ENCODE measurements around the gene SULT2B1. TPM values are rescaled to one million over a fixed set of nuclear protein-coding genes. Genes with fewer than 3 reads are reported as not detected.

The SULT2B1 gene
- total RNA-seq, 4 donors from 2014 or later: 0.93 to 3.9 (median 1.0) TPM; not detected in 1

DNA sequence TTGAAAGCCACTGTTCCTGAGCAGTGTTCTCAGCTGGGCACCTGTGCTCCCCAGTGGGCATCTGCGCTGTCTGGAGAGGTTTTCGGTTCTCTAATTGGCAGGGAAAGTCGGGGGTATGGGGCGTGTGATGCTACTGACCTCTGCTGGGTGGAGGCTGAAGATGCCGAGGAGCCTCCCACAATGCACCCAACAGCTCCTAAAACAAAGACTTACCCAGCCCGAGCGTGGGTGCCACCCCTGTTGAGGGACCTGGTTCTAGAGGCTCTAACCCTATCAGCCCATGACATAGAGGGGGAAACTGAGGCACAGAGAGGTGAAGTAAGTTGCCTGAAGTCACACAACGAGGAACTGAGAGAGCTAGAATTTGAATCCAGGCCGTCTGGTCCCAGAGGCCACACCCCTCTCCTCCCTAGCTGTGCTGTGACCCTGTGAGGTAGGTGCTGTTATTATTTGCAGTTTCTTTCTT is 56.9 kb downstream of the SULT2B1 start:
- H3K36me3 ChIP-seq: no peaks in the 10 kb centered on the region
- ATAC-seq: no peak
- no peaks in the 10 kb centered on the region for H3K4me1 ChIP-seq
- H3K27ac ChIP-seq: no peak overlapping the region
- WGBS, 2 donors (ENCODE audit: low coverage in 1 of 2): 11% methylated on average over 4 of the region's 9 CpGs; no CpG with 5 or more reads in 1 of the 2 donors
- no peak for TF ChIP-seq EP300 (IDR thresholded peaks at IDR 0.05)
- no peaks in the 10 kb centered on the region for H3K9me3 ChIP-seq
- no peak overlapping the region for H3K4me3 ChIP-seq
- no peaks in the 10 kb centered on the region for H3K27me3 ChIP-seq

GRCh38 chr19:48609571-48610108 is 57.7 kb downstream of the SULT2B1 start:
- H3K36me3 ChIP-seq: peaks cover 0 to 3% of the 10 kb centered on the region in 2 donors
- H3K27ac ChIP-seq: no peak overlapping the region
- peaks cover 0 to 2% (median 0%) of the 10 kb centered on the region in 3 donors for H3K4me1 ChIP-seq
- WGBS, 2 donors (ENCODE audit: low coverage in 1 of 2): 88% methylated on average over 6 of the region's 20 CpGs; no CpG with 5 or more reads in 1 of the 2 donors
- TF ChIP-seq, protein P1, sequence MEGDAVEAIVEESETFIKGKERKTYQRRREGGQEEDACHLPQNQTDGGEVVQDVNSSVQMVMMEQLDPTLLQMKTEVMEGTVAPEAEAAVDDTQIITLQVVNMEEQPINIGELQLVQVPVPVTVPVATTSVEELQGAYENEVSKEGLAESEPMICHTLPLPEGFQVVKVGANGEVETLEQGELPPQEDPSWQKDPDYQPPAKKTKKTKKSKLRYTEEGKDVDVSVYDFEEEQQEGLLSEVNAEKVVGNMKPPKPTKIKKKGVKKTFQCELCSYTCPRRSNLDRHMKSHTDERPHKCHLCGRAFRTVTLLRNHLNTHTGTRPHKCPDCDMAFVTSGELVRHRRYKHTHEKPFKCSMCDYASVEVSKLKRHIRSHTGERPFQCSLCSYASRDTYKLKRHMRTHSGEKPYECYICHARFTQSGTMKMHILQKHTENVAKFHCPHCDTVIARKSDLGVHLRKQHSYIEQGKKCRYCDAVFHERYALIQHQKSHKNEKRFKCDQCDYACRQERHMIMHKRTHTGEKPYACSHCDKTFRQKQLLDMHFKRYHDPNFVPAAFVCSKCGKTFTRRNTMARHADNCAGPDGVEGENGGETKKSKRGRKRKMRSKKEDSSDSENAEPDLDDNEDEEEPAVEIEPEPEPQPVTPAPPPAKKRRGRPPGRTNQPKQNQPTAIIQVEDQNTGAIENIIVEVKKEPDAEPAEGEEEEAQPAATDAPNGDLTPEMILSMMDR (IDR thresholded peaks at IDR 0.05): no peak
- no peak for TF ChIP-seq POLR2A (IDR thresholded peaks at IDR 0.05)
- TF ChIP-seq EP300 (IDR thresholded peaks at IDR 0.05): no peak
- no peak for TF ChIP-seq POLR2AphosphoS5 (IDR thresholded peaks at IDR 0.05)
- H3K27me3 ChIP-seq: no peaks in the 10 kb centered on the region
- ATAC-seq: no peak
- H3K9me3 ChIP-seq: no peaks in the 10 kb centered on the region
- no peak overlapping the region for H3K4me3 ChIP-seq

DNA sequence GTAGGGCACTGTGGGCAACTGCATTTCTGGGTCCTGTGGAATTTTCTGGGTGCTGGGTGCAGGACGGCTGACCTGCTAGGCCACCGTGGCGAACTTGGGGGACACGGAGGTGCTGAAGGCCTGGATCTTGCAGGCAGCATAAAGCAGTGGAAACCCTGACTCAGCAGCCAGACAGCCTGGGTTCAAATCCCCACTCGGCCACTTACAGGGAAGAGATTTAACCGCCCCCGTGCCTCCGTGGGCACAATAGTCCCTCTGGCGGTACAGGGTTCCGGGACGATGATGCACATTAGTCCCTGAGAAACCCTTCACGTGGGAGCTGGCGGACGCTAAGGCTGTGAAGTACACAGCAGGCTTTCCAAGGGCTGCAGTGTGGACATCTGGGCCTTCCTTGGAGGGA is 59.9 kb downstream of the SULT2B1 start:
- H3K36me3 ChIP-seq: peaks cover 0 to 26% of the 10 kb centered on the region in 2 donors
- WGBS, 2 donors (ENCODE audit: low coverage in 1 of 2): 90% methylated on average over 2 of the region's 14 CpGs; no CpG with 5 or more reads in 1 of the 2 donors
- ATAC-seq: no peak
- H3K4me1 ChIP-seq: peaks cover 0 to 25% (median under 1%) of the 10 kb centered on the region in 3 donors
- no peak overlapping the region for H3K4me3 ChIP-seq
- no peak overlapping the region for H3K27ac ChIP-seq
- TF ChIP-seq EP300 (IDR thresholded peaks at IDR 0.05) (no peak), POLR2AphosphoS5 (IDR thresholded peaks at IDR 0.05) (no peak), POLR2A (IDR thresholded peaks at IDR 0.05) (no peak)
- TF ChIP-seq, protein P1 (IDR thresholded peaks at IDR 0.05): no peak
- no peaks in the 10 kb centered on the region for H3K9me3 ChIP-seq
- H3K27me3 ChIP-seq: no peaks in the 10 kb centered on the region

DNA sequence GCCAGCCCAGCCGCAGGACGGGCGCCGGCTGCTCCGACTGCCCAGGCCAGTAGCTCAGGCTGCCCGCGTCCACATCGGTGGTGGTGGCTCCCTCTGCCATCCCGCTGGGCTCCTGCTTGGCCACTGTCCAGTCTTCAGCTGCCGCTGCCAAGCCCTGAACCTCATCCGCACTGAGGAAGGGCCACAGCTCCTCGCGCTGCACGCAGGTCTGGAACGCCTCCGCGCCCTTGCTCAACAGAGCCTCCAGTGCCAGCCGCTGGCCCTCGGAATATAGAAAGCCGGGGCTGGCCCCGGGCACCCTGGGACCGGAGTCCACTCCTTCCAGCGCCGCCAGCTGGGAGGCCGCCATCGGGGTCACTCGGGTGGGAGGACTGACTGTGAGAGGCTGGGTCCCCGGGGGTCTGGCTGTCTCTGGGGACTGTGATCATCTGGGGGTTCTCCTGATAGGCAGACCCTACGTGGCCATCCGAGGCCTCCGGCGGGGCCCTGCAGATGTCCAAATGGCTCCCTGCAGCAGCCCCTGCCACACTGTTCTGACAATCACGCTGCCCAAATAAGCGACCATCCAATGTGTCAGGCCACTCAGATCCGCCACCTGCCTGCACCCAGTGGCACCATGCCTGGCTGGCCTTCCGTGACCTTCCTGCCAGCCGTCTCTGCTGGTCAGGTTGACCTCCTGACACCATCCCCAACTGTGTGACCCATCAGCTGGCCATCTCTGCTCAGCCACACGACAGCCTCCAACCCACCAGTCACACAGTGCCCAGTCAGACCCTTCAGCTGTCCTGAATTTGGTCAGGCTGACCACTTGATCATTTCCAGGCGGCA is 61.3 kb downstream of the SULT2B1 start:
- WGBS, 2 donors (ENCODE audit: low coverage in 1 of 2): 73 to 80% methylated on average over 1 to 5 of the region's 39 CpGs
- H3K9me3 ChIP-seq: no peaks in the 10 kb centered on the region
- H3K36me3 ChIP-seq: peaks cover 0 to 34% of the 10 kb centered on the region in 2 donors
- H3K27me3 ChIP-seq: no peaks in the 10 kb centered on the region
- H3K27ac ChIP-seq: no peak overlapping the region
- H3K4me1 ChIP-seq: peaks cover 2 to 38% (median 14%) of the 10 kb centered on the region in 3 donors
- H3K4me3 ChIP-seq: no peak overlapping the region
- ATAC-seq: no peak
- TF ChIP-seq, protein P1 (IDR thresholded peaks at IDR 0.05): no peak
- no peak for TF ChIP-seq POLR2AphosphoS5 (IDR thresholded peaks at IDR 0.05)
- TF ChIP-seq EP300 (IDR thresholded peaks at IDR 0.05): no peak
- TF ChIP-seq POLR2A (IDR thresholded peaks at IDR 0.05): no peak

DNA sequence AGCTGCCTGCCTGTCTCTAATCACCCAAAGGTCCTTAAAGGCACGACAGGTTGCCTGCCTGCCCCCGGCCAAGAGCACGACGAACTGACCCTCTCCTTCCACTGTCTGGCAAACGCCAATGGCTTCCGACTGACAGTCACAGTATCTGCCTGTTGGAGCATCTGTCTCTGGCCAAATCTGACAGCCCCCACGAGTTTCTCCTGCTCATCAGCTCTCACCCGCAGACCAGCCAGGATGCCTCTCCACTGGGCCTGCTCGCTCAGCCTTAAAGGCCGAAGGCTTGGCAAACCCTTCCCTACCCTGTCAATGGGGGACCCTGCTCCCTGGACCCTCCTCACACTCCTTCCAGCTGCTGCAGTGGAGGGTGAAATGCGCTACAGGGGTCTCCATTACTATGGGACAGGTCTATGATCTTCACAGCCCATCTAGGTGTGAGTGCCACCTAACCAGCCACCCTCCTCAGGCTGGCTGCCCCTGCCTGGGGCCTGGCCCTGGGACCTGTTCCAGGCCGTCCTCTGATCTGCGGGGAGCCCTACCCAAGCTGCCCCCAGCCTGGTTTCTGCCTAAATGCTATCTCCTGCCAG is 62.0 kb downstream of the SULT2B1 start:
- ATAC-seq: no peak
- 80 to 85% methylated on average over 4 to 5 of the region's 13 CpGs for WGBS, 2 donors (ENCODE audit: low coverage in 1 of 2)
- TF ChIP-seq POLR2AphosphoS5 (IDR thresholded peaks at IDR 0.05): no peak
- Histone ChIP-seq H3K27me3 (no peaks in the 10 kb centered on the region), H3K4me1 (peaks cover 2 to 42% (median 14%) of the 10 kb centered on the region in 3 donors), H3K36me3 (peaks cover 0 to 34% of the 10 kb centered on the region in 2 donors), H3K27ac (peak overlapping the region in 1 of 4 donors; percentile 33), H3K9me3 (no peaks in the 10 kb centered on the region), H3K4me3 (no peak overlapping the region)
